Measurements from ENCODE around the gene ZNF180. TPM values are rescaled to one million over a fixed set of nuclear protein-coding genes. Genes with fewer than 3 reads are reported as not detected.

Gene ZNF180
- total RNA-seq: 1 to 10 TPM; 6.0 to 6.9 TPM

DNA sequence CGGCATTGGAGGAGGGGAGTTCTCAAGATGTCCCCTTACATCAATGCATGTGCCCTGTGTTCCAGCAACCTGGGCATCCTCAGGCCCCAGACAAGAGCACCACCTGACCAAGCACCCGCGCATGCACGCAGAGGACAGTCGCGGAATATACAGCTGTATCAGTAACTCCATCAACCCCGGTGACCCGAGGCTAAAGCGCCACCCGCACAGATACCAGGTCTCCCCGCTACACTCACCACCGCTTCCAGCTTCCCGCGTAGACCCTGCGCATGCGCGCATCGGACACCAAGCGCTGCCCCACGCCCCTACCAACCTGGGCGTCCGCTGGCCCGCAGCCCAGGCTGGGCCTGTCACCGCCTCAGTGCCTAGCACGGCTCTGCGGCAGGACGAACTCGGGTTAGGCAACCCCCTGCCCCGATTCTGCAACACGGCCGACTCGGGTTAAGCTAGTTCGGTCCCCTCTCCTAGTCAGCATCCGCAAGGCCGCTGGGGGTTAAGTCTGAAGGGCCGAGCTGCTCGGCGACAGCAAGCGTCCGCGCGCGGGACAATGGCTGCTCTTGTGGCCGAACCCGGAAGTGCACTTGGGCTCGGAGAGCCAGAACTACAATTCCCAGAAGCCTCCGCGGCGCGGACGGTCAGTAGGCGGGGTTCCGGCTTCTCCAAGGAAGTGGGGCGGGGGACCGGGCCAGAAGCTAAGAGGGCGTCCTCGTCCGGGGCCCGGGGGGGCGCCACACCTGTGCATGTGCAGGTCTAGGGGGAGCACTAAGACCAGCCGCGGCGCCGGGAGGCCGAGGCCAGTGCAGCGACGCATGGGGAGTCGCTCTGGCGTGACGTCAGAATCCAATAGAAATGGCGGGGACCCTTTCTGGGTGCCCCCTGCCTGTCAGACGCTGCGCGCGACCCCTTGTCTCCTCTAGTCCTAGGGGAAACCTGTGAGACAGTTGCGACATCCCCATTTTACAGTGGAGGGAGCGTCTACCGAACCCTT is at the start of gene ZNF180:
ZNF180 (minus strand) TSS at position 561 of the 988 bp plus-strand sequence. CDS start 3,188 bp downstream, outside the sequence.

DNA sequence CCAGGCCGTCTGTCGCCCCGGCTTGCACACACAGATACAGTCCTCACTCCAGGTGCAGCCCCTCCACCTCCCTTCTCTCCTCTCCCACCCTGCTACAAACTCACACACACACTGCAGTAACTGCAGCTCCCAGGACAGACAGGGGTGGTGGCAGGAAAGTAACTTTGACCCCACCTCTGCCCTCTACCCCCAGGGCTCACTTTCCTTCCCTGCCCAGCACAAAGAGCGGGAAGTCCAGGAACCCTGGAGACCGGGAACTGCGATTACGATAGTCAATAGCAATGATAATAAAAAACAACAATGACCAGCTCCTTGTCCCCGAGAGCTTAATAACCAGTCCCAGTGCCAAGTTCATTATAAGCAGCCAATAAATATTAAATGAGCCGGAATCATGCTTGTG is 29.2 kb upstream of the ZNF180 start, which contains the start of gene CEACAM20:
CEACAM20 (minus strand) TSS at position 140 of the 400 bp plus-strand sequence. CDS start 166 bp downstream, outside the sequence.

DNA sequence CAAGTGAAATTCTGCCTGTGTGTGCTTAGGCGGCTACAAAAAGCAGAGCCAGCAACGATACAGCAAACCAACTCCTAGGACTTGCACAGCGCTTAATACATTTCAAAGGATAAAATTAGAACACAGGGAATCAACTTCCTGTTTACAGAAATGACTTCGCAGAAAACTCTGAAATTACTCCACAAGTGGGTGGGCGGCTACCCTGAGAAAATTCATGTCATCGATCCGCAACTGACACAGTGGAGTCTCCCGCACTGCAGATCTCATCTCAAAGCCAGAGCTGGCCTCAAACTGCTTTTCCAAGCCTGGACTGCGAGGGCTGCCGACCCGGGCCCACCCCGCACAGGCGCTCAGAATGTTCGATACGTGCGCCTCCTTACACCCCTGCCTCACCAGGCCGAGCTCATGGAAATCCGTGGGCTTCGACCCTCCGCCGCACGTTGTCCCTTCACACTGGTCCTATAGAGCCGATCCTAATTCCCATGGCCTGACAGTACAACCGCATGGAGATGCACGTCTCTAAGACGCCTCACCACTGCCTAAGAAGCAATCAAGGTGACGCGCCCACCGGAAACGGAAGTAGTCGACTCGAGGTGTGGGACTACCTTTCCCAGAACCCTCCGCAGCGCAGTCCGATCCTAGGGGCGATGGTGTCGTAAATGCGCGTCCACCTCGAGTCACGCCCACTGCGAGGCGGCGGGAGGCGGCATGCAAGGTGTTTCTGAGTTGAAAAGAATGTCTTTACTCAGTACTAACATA is 52.2 kb downstream of the ZNF180 start, which contains the start of gene ZNF229:
ZNF229 (minus strand) TSS at position 557 of the 759 bp plus-strand sequence. CDS start 5,625 bp downstream, outside the sequence.

Other genes with a start within 250 kb of the ZNF180 start
- 1 to 10 TPM; 2.3 to 2.4 TPM for gene ZNF233, start 240.6 kb downstream of the ZNF180 start, total RNA-seq
- 1 to 10 TPM; 4.7 to 6.9 TPM for gene ZNF235, start 195.5 kb downstream of the ZNF180 start, total RNA-seq
- gene ZNF112, start 143.8 kb downstream of the ZNF180 start, total RNA-seq: 1 to 10 TPM; 3.8 to 6.0 TPM
- gene ZNF285, start 98.9 kb downstream of the ZNF180 start, total RNA-seq: 1 to 10 TPM; 1.3 to 1.7 TPM
- gene ZNF229, start 52.0 kb downstream of the ZNF180 start, total RNA-seq: 1 to 10 TPM; 5.5 to 8.0 TPM
- not detected for gene CEACAM20, start 29.2 kb upstream of the ZNF180 start, total RNA-seq
- gene IGSF23, start 113.0 kb upstream of the ZNF180 start, total RNA-seq: not detected
- 10 to 100 TPM; 32.3 to 59.3 TPM for gene PVR, start 143.4 kb upstream of the ZNF180 start, total RNA-seq
- gene CEACAM19, start 171.0 kb upstream of the ZNF180 start, total RNA-seq: 1 to 10 TPM in 1 of 2 donors, under 1 TPM in 1; 0.33 to 1.4 TPM
- gene CEACAM16, start 198.6 kb upstream of the ZNF180 start, total RNA-seq: not detected
- gene BCL3, start 248.2 kb upstream of the ZNF180 start, total RNA-seq: 1 to 10 TPM; 4.0 to 7.2 TPM

Measured in melanocyte of skin (primary cell).